Measurements from ENCODE around the gene INMT. TPM values are rescaled to one million over a fixed set of nuclear protein-coding genes. Genes with fewer than 3 reads are reported as not detected.

The INMT gene
- total and polyA plus RNA-seq, 2 donors: 0.94 to 2.5 TPM

- Histone ChIP-seq H3K27me3 (ENCODE audit: control insufficient read depth in 2 of 2, insufficient read depth in 1 of 2, low read length in 1 of 2) (no peaks in the 10 kb centered on the region), H3K4me1 (ENCODE audit: control insufficient read depth in 2 of 2, insufficient read depth in 2 of 2, low read length in 2 of 2) (peaks cover 5 to 8% of the 10 kb centered on the region in 2 donors), H3K4me3 (ENCODE audit: low read length in 2 of 2) (peak overlapping the region; percentile 73 to 85), H3K9me3 (ENCODE audit: control insufficient read depth in 2 of 2, insufficient read depth in 1 of 2, low read length in 1 of 2) (no peaks in the 10 kb centered on the region), H3K27ac (ENCODE audit: low read depth in 1 of 2, low read length in 1 of 2) (peak overlapping the region in 1 of 2 donors; percentile 69), H3K36me3 (ENCODE audit: control insufficient read depth in 2 of 2, insufficient read depth in 2 of 2, low read length in 1 of 2) (no peaks in the 10 kb centered on the region)
- 1% methylated on average over 15 of the region's 15 CpGs for WGBS
- peak in 3 of 9 donors; percentile 1 to 21 (median 8) for DNase-seq (ENCODE audit: low read depth in 6 of 9, low spot score in 9 of 9)
Measured at GRCh38 chr7:30771880-30772425, 20.0 kb downstream of the INMT start.

GRCh38 chr7:30772984-30773383 is 21.0 kb downstream of the INMT start:
- Histone ChIP-seq H3K4me3 (ENCODE audit: low read length in 2 of 2) (no peak overlapping the region), H3K36me3 (ENCODE audit: control insufficient read depth in 2 of 2, insufficient read depth in 2 of 2, low read length in 1 of 2) (no peaks in the 10 kb centered on the region), H3K9me3 (ENCODE audit: control insufficient read depth in 2 of 2, insufficient read depth in 1 of 2, low read length in 1 of 2) (no peaks in the 10 kb centered on the region), H3K4me1 (ENCODE audit: control insufficient read depth in 2 of 2, insufficient read depth in 2 of 2, low read length in 2 of 2) (peaks cover 5 to 8% of the 10 kb centered on the region in 2 donors), H3K27me3 (ENCODE audit: control insufficient read depth in 2 of 2, insufficient read depth in 1 of 2, low read length in 1 of 2) (no peaks in the 10 kb centered on the region), H3K27ac (ENCODE audit: low read depth in 1 of 2, low read length in 1 of 2) (no peak overlapping the region)
- DNase-seq (ENCODE audit: low read depth in 6 of 9, low spot score in 9 of 9): no peak
- 95% methylated on average over 6 of the region's 6 CpGs for WGBS

GRCh38 chr7:30775992-30776391 is 24.1 kb downstream of the INMT start:
- Histone ChIP-seq H3K27me3 (ENCODE audit: control insufficient read depth in 2 of 2, insufficient read depth in 1 of 2, low read length in 1 of 2) (no peaks in the 10 kb centered on the region), H3K36me3 (ENCODE audit: control insufficient read depth in 2 of 2, insufficient read depth in 2 of 2, low read length in 1 of 2) (no peaks in the 10 kb centered on the region), H3K27ac (ENCODE audit: low read depth in 1 of 2, low read length in 1 of 2) (no peak overlapping the region), H3K9me3 (ENCODE audit: control insufficient read depth in 2 of 2, insufficient read depth in 1 of 2, low read length in 1 of 2) (no peaks in the 10 kb centered on the region), H3K4me3 (ENCODE audit: low read length in 2 of 2) (no peak overlapping the region), H3K4me1 (ENCODE audit: control insufficient read depth in 2 of 2, insufficient read depth in 2 of 2, low read length in 2 of 2) (peaks cover 4 to 5% of the 10 kb centered on the region in 2 donors)
- DNase-seq (ENCODE audit: low read depth in 6 of 9, low spot score in 9 of 9): no peak

GRCh38 chr7:30776971-30777370 is 25.0 kb downstream of the INMT start:
- WGBS: 95% methylated on average over 4 of the region's 4 CpGs
- DNase-seq (ENCODE audit: low read depth in 6 of 9, low spot score in 9 of 9): no peak
- no peaks in the 10 kb centered on the region for H3K9me3 ChIP-seq (ENCODE audit: control insufficient read depth in 2 of 2, insufficient read depth in 1 of 2, low read length in 1 of 2)
- peaks cover 1 to 5% of the 10 kb centered on the region in 2 donors for H3K4me1 ChIP-seq (ENCODE audit: control insufficient read depth in 2 of 2, insufficient read depth in 2 of 2, low read length in 2 of 2)
- H3K4me3 ChIP-seq (ENCODE audit: low read length in 2 of 2): no peak overlapping the region
- no peaks in the 10 kb centered on the region for H3K27me3 ChIP-seq (ENCODE audit: control insufficient read depth in 2 of 2, insufficient read depth in 1 of 2, low read length in 1 of 2)
- H3K27ac ChIP-seq (ENCODE audit: low read depth in 1 of 2, low read length in 1 of 2): no peak overlapping the region
- H3K36me3 ChIP-seq (ENCODE audit: control insufficient read depth in 2 of 2, insufficient read depth in 2 of 2, low read length in 1 of 2): no peaks in the 10 kb centered on the region

- H3K27me3 ChIP-seq (ENCODE audit: control insufficient read depth in 2 of 2, insufficient read depth in 1 of 2, low read length in 1 of 2): no peaks in the 10 kb centered on the region
- H3K36me3 ChIP-seq (ENCODE audit: control insufficient read depth in 2 of 2, insufficient read depth in 2 of 2, low read length in 1 of 2): no peaks in the 10 kb centered on the region
- no peak overlapping the region for H3K27ac ChIP-seq (ENCODE audit: low read depth in 1 of 2, low read length in 1 of 2)
- no peak for DNase-seq (ENCODE audit: low read depth in 6 of 9, low spot score in 9 of 9)
- 98% methylated on average over 15 of the region's 15 CpGs for WGBS
- no peaks in the 10 kb centered on the region for H3K9me3 ChIP-seq (ENCODE audit: control insufficient read depth in 2 of 2, insufficient read depth in 1 of 2, low read length in 1 of 2)
- H3K4me1 ChIP-seq (ENCODE audit: control insufficient read depth in 2 of 2, insufficient read depth in 2 of 2, low read length in 2 of 2): no peaks in the 10 kb centered on the region
- no peak overlapping the region for H3K4me3 ChIP-seq (ENCODE audit: low read length in 2 of 2)
Measured at GRCh38 chr7:30778255-30779025, 26.5 kb downstream of the INMT start.

GRCh38 chr7:30779574-30779973 is 27.6 kb downstream of the INMT start:
- Histone ChIP-seq H3K4me1 (ENCODE audit: control insufficient read depth in 2 of 2, insufficient read depth in 2 of 2, low read length in 2 of 2) (no peaks in the 10 kb centered on the region), H3K36me3 (ENCODE audit: control insufficient read depth in 2 of 2, insufficient read depth in 2 of 2, low read length in 1 of 2) (no peaks in the 10 kb centered on the region), H3K9me3 (ENCODE audit: control insufficient read depth in 2 of 2, insufficient read depth in 1 of 2, low read length in 1 of 2) (no peaks in the 10 kb centered on the region), H3K27me3 (ENCODE audit: control insufficient read depth in 2 of 2, insufficient read depth in 1 of 2, low read length in 1 of 2) (no peaks in the 10 kb centered on the region), H3K4me3 (ENCODE audit: low read length in 2 of 2) (no peak overlapping the region), H3K27ac (ENCODE audit: low read depth in 1 of 2, low read length in 1 of 2) (no peak overlapping the region)
- 76% methylated on average over 5 of the region's 5 CpGs for WGBS
- DNase-seq (ENCODE audit: low read depth in 6 of 9, low spot score in 9 of 9): no peak

- WGBS: 96% methylated on average over 4 of the region's 4 CpGs
- no peak for DNase-seq (ENCODE audit: low read depth in 6 of 9, low spot score in 9 of 9)
- no peak overlapping the region for H3K27ac ChIP-seq (ENCODE audit: low read depth in 1 of 2, low read length in 1 of 2)
- no peak overlapping the region for H3K4me3 ChIP-seq (ENCODE audit: low read length in 2 of 2)
- no peaks in the 10 kb centered on the region for H3K4me1 ChIP-seq (ENCODE audit: control insufficient read depth in 2 of 2, insufficient read depth in 2 of 2, low read length in 2 of 2)
- H3K36me3 ChIP-seq (ENCODE audit: control insufficient read depth in 2 of 2, insufficient read depth in 2 of 2, low read length in 1 of 2): no peaks in the 10 kb centered on the region
- no peaks in the 10 kb centered on the region for H3K27me3 ChIP-seq (ENCODE audit: control insufficient read depth in 2 of 2, insufficient read depth in 1 of 2, low read length in 1 of 2)
- no peaks in the 10 kb centered on the region for H3K9me3 ChIP-seq (ENCODE audit: control insufficient read depth in 2 of 2, insufficient read depth in 1 of 2, low read length in 1 of 2)
Measured at GRCh38 chr7:30780941-30781340, 29.0 kb downstream of the INMT start.

GRCh38 chr7:30782690-30783089 is 30.8 kb downstream of the INMT start:
- no peaks in the 10 kb centered on the region for H3K36me3 ChIP-seq (ENCODE audit: control insufficient read depth in 2 of 2, insufficient read depth in 2 of 2, low read length in 1 of 2)
- no peaks in the 10 kb centered on the region for H3K27me3 ChIP-seq (ENCODE audit: control insufficient read depth in 2 of 2, insufficient read depth in 1 of 2, low read length in 1 of 2)
- H3K4me1 ChIP-seq (ENCODE audit: control insufficient read depth in 2 of 2, insufficient read depth in 2 of 2, low read length in 2 of 2): no peaks in the 10 kb centered on the region
- no peak for DNase-seq (ENCODE audit: low read depth in 6 of 9, low spot score in 9 of 9)
- no peak overlapping the region for H3K4me3 ChIP-seq (ENCODE audit: low read length in 2 of 2)
- no peaks in the 10 kb centered on the region for H3K9me3 ChIP-seq (ENCODE audit: control insufficient read depth in 2 of 2, insufficient read depth in 1 of 2, low read length in 1 of 2)
- H3K27ac ChIP-seq (ENCODE audit: low read depth in 1 of 2, low read length in 1 of 2): no peak overlapping the region

GRCh38 chr7:30785786-30786185 is 33.9 kb downstream of the INMT start:
- Histone ChIP-seq H3K4me1 (ENCODE audit: control insufficient read depth in 2 of 2, insufficient read depth in 2 of 2, low read length in 2 of 2) (no peaks in the 10 kb centered on the region), H3K27me3 (ENCODE audit: control insufficient read depth in 2 of 2, insufficient read depth in 1 of 2, low read length in 1 of 2) (no peaks in the 10 kb centered on the region), H3K4me3 (ENCODE audit: low read length in 2 of 2) (no peak overlapping the region), H3K36me3 (ENCODE audit: control insufficient read depth in 2 of 2, insufficient read depth in 2 of 2, low read length in 1 of 2) (no peaks in the 10 kb centered on the region), H3K27ac (ENCODE audit: low read depth in 1 of 2, low read length in 1 of 2) (no peak overlapping the region), H3K9me3 (ENCODE audit: control insufficient read depth in 2 of 2, insufficient read depth in 1 of 2, low read length in 1 of 2) (no peaks in the 10 kb centered on the region)
- no peak for DNase-seq (ENCODE audit: low read depth in 6 of 9, low spot score in 9 of 9)
- WGBS: 97% methylated on average over 9 of the region's 9 CpGs

Measured in thymus (tissue), 11 donors.